GM19035 (cell line): ENCODE results near the gene SOX8.

Experiments
- ATAC-seq: cut with Tn5 transposase; IDR thresholded peaks from one replicate; pipeline ENCODE4 v1.9.1; 2021; ENCODE audit not compliant: unreplicated experiment

SOX8 gene

GRCh38 chr16:1003391-1004347, 22.1 kb downstream of the SOX8 start:
- ATAC-seq, result no peak

GRCh38 chr16:1005286-1005685, 23.7 kb downstream of the SOX8 start:
- no peak for ATAC-seq

- no peak for ATAC-seq
Observed at GRCh38 chr16:1006781-1007180, 25.2 kb downstream of the SOX8 start.

GRCh38 chr16:1007284-1007850, 25.8 kb downstream of the SOX8 start:
- no peak for ATAC-seq

- ATAC-seq, result no peak
Observed at GRCh38 chr16:1008085-1008484, 26.5 kb downstream of the SOX8 start.

- ATAC-seq, result no peak
Observed at GRCh38 chr16:1009358-1010150, 28.0 kb downstream of the SOX8 start.

- ATAC-seq, result no peak
Observed at GRCh38 chr16:1010251-1010650, 28.7 kb downstream of the SOX8 start.

GRCh38 chr16:1010815-1011214, 29.2 kb downstream of the SOX8 start:
- ATAC-seq, result no peak

- ATAC-seq, result no peak
Observed at GRCh38 chr16:1011316-1012082, 29.9 kb downstream of the SOX8 start.

GRCh38 chr16:1012135-1012534, 30.6 kb downstream of the SOX8 start:
- no peak for ATAC-seq

GRCh38 chr16:1012722-1013592, 31.4 kb downstream of the SOX8 start:
- ATAC-seq, result no peak

GRCh38 chr16:1013593-1013900, 32.0 kb downstream of the SOX8 start:
- no peak for ATAC-seq

GRCh38 chr16:1014221-1014620, 32.7 kb downstream of the SOX8 start:
- ATAC-seq, result no peak

- no peak for ATAC-seq
Observed at GRCh38 chr16:1014771-1015495, 33.4 kb downstream of the SOX8 start.

GRCh38 chr16:1018447-1019198, 37.1 kb downstream of the SOX8 start:
- ATAC-seq, result no peak

GRCh38 chr16:1019231-1020090, 37.9 kb downstream of the SOX8 start:
- ATAC-seq, result no peak

GRCh38 chr16:1020091-1020399, 38.5 kb downstream of the SOX8 start:
- no peak for ATAC-seq

- no peak for ATAC-seq
Observed at GRCh38 chr16:1020591-1020990, 39.0 kb downstream of the SOX8 start.
